GM23338 (cell line): ENCODE measurements around the gene LNX2. TPM values are rescaled to one million over a fixed set of nuclear protein-coding genes. Genes with fewer than 3 reads are reported as not detected.

Experiments
- ATAC-seq: fragments of 200-7000 bp; cut with Tn5 transposase; 3 replicates; pipeline ENCODE4 v1.9.1; 2020
- DNase-seq: peaks from one replicate; pipeline ENCODE4 v3.0.0-alpha.2; 2015; ENCODE audit warnings: low spot score
- H2AFZ ChIP-seq: fragments of 200-600 bp; sonication (generic); 2 replicates; pipeline ENCODE4 v1.8.0; 2016; ENCODE audit warnings: antibody characterized with exemption, mild to moderate bottlenecking, moderate library complexity
- H3F3A ChIP-seq: fragments of 200-600 bp; sonication (generic); replicated peaks from 2 replicates; pipeline ENCODE4 v1.8.0; 2017; ENCODE audit warnings: antibody characterized with exemption, mixed run types, low read depth
- H3K27ac ChIP-seq: fragments of 200-600 bp; sonication (generic); 2 replicates; pipeline ENCODE4 v1.6.1; 2016; ENCODE audit warnings: low read depth
- H3K27me3 ChIP-seq: fragments of 200-600 bp; sonication (generic); 2 replicates; pipeline ENCODE4 v1.8.0; 2016; ENCODE audit warnings: mild to moderate bottlenecking, mixed run types, moderate library complexity; ENCODE audit not compliant: insufficient read depth
- H3K36me3 ChIP-seq: fragments of 200-600 bp; sonication (generic); 2 replicates; pipeline ENCODE4 v1.8.0; 2016; ENCODE audit warnings: mild to moderate bottlenecking; ENCODE audit not compliant: insufficient read depth
- H3K4me1 ChIP-seq: fragments of 200-600 bp; sonication (generic); 2 replicates; pipeline ENCODE4 v1.8.0; 2016; ENCODE audit warnings: mild to moderate bottlenecking, moderate library complexity; ENCODE audit not compliant: insufficient read depth
- H3K4me2 ChIP-seq: fragments of 200-600 bp; sonication (generic); 2 replicates; pipeline ENCODE4 v1.7.1; 2017; ENCODE audit warnings: mixed run types
- H3K4me3 ChIP-seq: fragments of 200-600 bp; sonication (generic); 2 replicates; pipeline ENCODE4 v1.6.1; 2016; ENCODE audit warnings: mixed run types
- H3K79me2 ChIP-seq: fragments of 200-600 bp; sonication (generic); replicated peaks from 2 replicates; pipeline ENCODE4 v1.8.0; 2017; ENCODE audit warnings: mild to moderate bottlenecking; ENCODE audit not compliant: insufficient read depth
- H3K9me2 ChIP-seq: fragments of 200-600 bp; sonication (generic); 2 replicates; pipeline ENCODE4 v1.8.0; 2017; ENCODE audit not compliant: insufficient read depth
- H4K20me1 ChIP-seq: fragments of 200-600 bp; sonication (generic); replicated peaks from 2 replicates; pipeline ENCODE4 v1.8.0; 2017; ENCODE audit warnings: mild to moderate bottlenecking; ENCODE audit not compliant: insufficient read depth
- H3K27ac Mint-ChIP-seq: 2 replicates; pipeline ENCODE4 v1.8.0; 2020; ENCODE audit warnings: inconsistent platforms, mild to moderate bottlenecking, moderate library complexity, mixed read lengths
- H3K27me3 Mint-ChIP-seq: 3 replicates; pipeline ENCODE4 v1.8.0; 2022; ENCODE audit warnings: low read depth, mild to moderate bottlenecking, moderate library complexity, mixed read lengths, inconsistent platforms; ENCODE audit not compliant: insufficient read depth, poor library complexity
- H3K36me3 Mint-ChIP-seq: 3 replicates; pipeline ENCODE4 v1.8.0; 2021; ENCODE audit warnings: low read depth, mild to moderate bottlenecking, inconsistent platforms, moderate library complexity, mixed read lengths
- H3K4me1 Mint-ChIP-seq: 3 replicates; pipeline ENCODE4 v1.8.0; 2020; ENCODE audit warnings: mild to moderate bottlenecking, inconsistent platforms, mixed read lengths
- H3K4me3 Mint-ChIP-seq: 3 replicates; pipeline ENCODE4 v1.8.0; 2021; ENCODE audit warnings: moderate library complexity, mild to moderate bottlenecking, inconsistent platforms, mixed read lengths
- H3K9me3 Mint-ChIP-seq: 3 replicates; pipeline ENCODE4 v1.8.0; 2020; ENCODE audit warnings: moderate library complexity, mild to moderate bottlenecking, inconsistent platforms, mixed read lengths
- CREB1 ChIP-seq: fragments of 250-450 bp; sonication (Bioruptor Pico); IDR thresholded peaks from 2 replicates; pipeline ENCODE4 v1.5.0; 2020; ENCODE audit warnings: low read depth, mild to moderate bottlenecking, moderate library complexity
- CTCF ChIP-seq, 2 experiments: fragments of 200-600 bp in 1 of 2; sonication (generic) in 1 of 2; conservative IDR thresholded peaks; 2 replicates each; pipeline versions ENCODE4 v1.5.1 to v1.6.1; 2016 to 2017; ENCODE audit warnings: antibody characterized with exemption in 2 of 2, low read depth in 2 of 2, mild to moderate bottlenecking in 2 of 2, moderate library complexity in 1 of 2
- ETS1 ChIP-seq: IDR thresholded peaks from 2 replicates; pipeline ENCODE4 v1.6.1; 2016; ENCODE audit warnings: antibody characterized with exemption
- EZH2phosphoT487 ChIP-seq: fragments of 200-600 bp; sonication (generic); IDR thresholded peaks from one replicate; pipeline ENCODE4 v1.8.1; 2018; ENCODE audit warnings: antibody characterized with exemption; ENCODE audit not compliant: unreplicated experiment
- JUNB ChIP-seq: IDR thresholded peaks from one replicate; pipeline ENCODE4 v1.6.1; 2016; ENCODE audit warnings: antibody characterized with exemption; ENCODE audit not compliant: unreplicated experiment
- NANOG ChIP-seq: IDR thresholded peaks from 2 replicates; pipeline ENCODE4 v1.6.1; 2016; ENCODE audit warnings: antibody characterized with exemption, borderline replicate concordance
- POLR2AphosphoS5 ChIP-seq: IDR thresholded peaks from 2 replicates; pipeline ENCODE4 v1.6.1; 2016; ENCODE audit warnings: antibody characterized with exemption, low read depth
- ZNF114 ChIP-seq: fragments of 250-450 bp; sonication (Bioruptor Pico); IDR thresholded peaks from 2 replicates; pipeline ENCODE4 v1.5.0; 2020; ENCODE audit warnings: mild to moderate bottlenecking, moderate library complexity
- ZNF331 ChIP-seq: fragments of 250-450 bp; sonication (Bioruptor Pico); IDR thresholded peaks from 2 replicates; pipeline ENCODE4 v1.5.0; 2020; ENCODE audit warnings: low read depth, mild to moderate bottlenecking, moderate library complexity
- ZNF462 ChIP-seq: fragments of 250-450 bp; sonication (Bioruptor Pico); IDR thresholded peaks from 2 replicates; pipeline ENCODE4 v1.5.0; 2020; ENCODE audit warnings: mild to moderate bottlenecking, moderate library complexity
- polyA plus RNA-seq: library from polyadenylated mRNA; unstranded; fragments of >200 nt; fragmentation: Nextera tagmentation; extraction: Ambion mirVana; gene quantifications from 2 replicates; pipeline ENCODE4 v1.2.1, GENCODE V29; 2016
- total RNA-seq: library from RNA; depleted of rRNA; stranded (reverse); fragments of >200 nt; shearing (Covaris generic); gene quantifications from 2 replicates; pipeline ENCODE4 v1.2.3, GENCODE V29; 2014

Gene LNX2
- total and polyA plus RNA-seq, 2 experiments from 2014 or later, result 3.7 to 18.0 TPM

GRCh38 chr13:27504868-27505194 lies 115.5 kb downstream of the LNX2 start:
- DNase-seq, result no peak
- Mint-ChIP-seq H3K27me3 (peaks cover 6% of the 10 kb centered on the region), H3K27ac (no peak overlapping the region), H3K4me3 (no peak overlapping the region), H3K4me1 (peaks cover 13% of the 10 kb centered on the region; the same call in 2 of the 3 replicates), H3K9me3 (no peaks in the 10 kb centered on the region), H3K36me3 (no peaks in the 10 kb centered on the region)
- H3K27ac ChIP-seq, result no peak overlapping the region
- no peaks in the 10 kb centered on the region for H3K27me3 ChIP-seq
- no peaks in the 10 kb centered on the region for H3K9me2 ChIP-seq
- no peaks in the 10 kb centered on the region for H3K36me3 ChIP-seq
- H3F3A ChIP-seq, result no peaks in the 10 kb centered on the region
- no peak for TF ChIP-seq ZNF114
- TF ChIP-seq CTCF (conservative IDR thresholded peaks at IDR 0.05; ENCODE audit: low read depth in 2 of 2), result no peak
- no peak for TF ChIP-seq EZH2phosphoT487
- TF ChIP-seq NANOG, result no peak
- no peak for TF ChIP-seq POLR2AphosphoS5
- TF ChIP-seq ETS1, result no peak
- no peak for TF ChIP-seq ZNF462 (CRISPR knock-in tag)
- TF ChIP-seq CREB1 (CRISPR knock-in tag), result no peak
- no peak for TF ChIP-seq ZNF331 (CRISPR knock-in tag)
- TF ChIP-seq JUNB, result no peak
- no peaks in the 10 kb centered on the region for H3K4me1 ChIP-seq
- no peak for ATAC-seq
- H4K20me1 ChIP-seq, result no peaks in the 10 kb centered on the region
- H3K79me2 ChIP-seq, result no peaks in the 10 kb centered on the region
- no peak overlapping the region for H3K4me3 ChIP-seq
- no peak overlapping the region for H2AFZ ChIP-seq
- no peak overlapping the region for H3K4me2 ChIP-seq
